DMS 273 treated with DMSO at 0.1 percent for 48 hours (cell line): ENCODE data around the gene FXR2.
A peak's percentile ranks its signal among the peaks of the same experiment; 100 is the strongest.
"Not testable (repeated sequence)": the region's sequence is repeated elsewhere in the genome, so short reads cannot be mapped to it uniquely, and the experiment has no call there.

ENCODE experiments used
- DNase-seq: peaks from one replicate; lab custom pipeline; 2025; lab: John Stamatoyannopoulos, UW

Gene FXR2

GRCh38 chr17:7614425-7615264 lies at the start of gene FXR2:
TSS of gene FXR2 (minus strand) at chr17:7614897. CDS start at chr17:7614532, 365 bp downstream.
- DNase-seq: peak; percentile 97

GRCh38 chr17:7656958-7657609 lies 42.4 kb upstream of the FXR2 start:
- no peak for DNase-seq

GRCh38 chr17:7655541-7655840 lies 40.8 kb upstream of the FXR2 start:
- no peak for DNase-seq

GRCh38 chr17:7654832-7655540 lies 40.3 kb upstream of the FXR2 start:
- no peak for DNase-seq

GRCh38 chr17:7652388-7653356 lies 38.0 kb upstream of the FXR2 start:
- no peak for DNase-seq

GRCh38 chr17:7651665-7652387 lies 37.1 kb upstream of the FXR2 start:
- DNase-seq: no peak

- no peak for DNase-seq
Measured at GRCh38 chr17:7651097-7651664, 36.5 kb upstream of the FXR2 start.

- peak; percentile 37 for DNase-seq
Measured at GRCh38 chr17:7650509-7651096, 35.9 kb upstream of the FXR2 start, which contains the start of gene ATP1B2. TSS of gene ATP1B2 (plus strand) at chr17:7650926. CDS start at chr17:7651519, 593 bp downstream.

- no peak for DNase-seq
Measured at GRCh38 chr17:7647018-7647417, 32.3 kb upstream of the FXR2 start.

- no peak for DNase-seq
Measured at GRCh38 chr17:7646457-7646856, 31.8 kb upstream of the FXR2 start.

- no peak for DNase-seq
Measured at GRCh38 chr17:7644775-7645174, 30.1 kb upstream of the FXR2 start.

- not testable (repeated sequence) for DNase-seq
Measured at GRCh38 chr17:7641635-7642034, 26.9 kb upstream of the FXR2 start.

- no peak for DNase-seq
Measured at GRCh38 chr17:7640783-7641182, 26.1 kb upstream of the FXR2 start.

- no peak for DNase-seq
Measured at GRCh38 chr17:7636163-7636562, 21.5 kb upstream of the FXR2 start.

GRCh38 chr17:7634384-7634783 lies 19.7 kb upstream of the FXR2 start:
- DNase-seq: no peak

- DNase-seq: no peak
Measured at GRCh38 chr17:7633093-7633492, 18.4 kb upstream of the FXR2 start.

- DNase-seq: no peak
Measured at GRCh38 chr17:7632492-7632894, 17.8 kb upstream of the FXR2 start.

- no peak for DNase-seq
Measured at GRCh38 chr17:7631398-7632380, 17.0 kb upstream of the FXR2 start.

GRCh38 chr17:7629939-7630571 lies 15.4 kb upstream of the FXR2 start, which contains the start of gene SHBG:
TSS of gene SHBG (plus strand) at chr17:7630135. CDS start at chr17:7630173, 38 bp downstream.
- DNase-seq: no peak
